GM23338 (cell line): Measurements from ENCODE around the gene BACE2. TPM values are rescaled to one million over a fixed set of nuclear protein-coding genes. Genes with fewer than 3 reads are reported as not detected.

Experiments
- ATAC-seq: fragments of 200-7000 bp; cut with Tn5 transposase; 3 replicates; pipeline ENCODE4 v1.9.1; 2020
- DNase-seq: peaks from one replicate; pipeline ENCODE4 v3.0.0-alpha.2; 2015; ENCODE audit warnings: low spot score
- H2AFZ ChIP-seq: fragments of 200-600 bp; sonication (generic); 2 replicates; pipeline ENCODE4 v1.8.0; 2016; ENCODE audit warnings: antibody characterized with exemption, mild to moderate bottlenecking, moderate library complexity
- H3F3A ChIP-seq: fragments of 200-600 bp; sonication (generic); replicated peaks from 2 replicates; pipeline ENCODE4 v1.8.0; 2017; ENCODE audit warnings: antibody characterized with exemption, mixed run types, low read depth
- H3K27ac ChIP-seq: fragments of 200-600 bp; sonication (generic); 2 replicates; pipeline ENCODE4 v1.6.1; 2016; ENCODE audit warnings: low read depth
- H3K27me3 ChIP-seq: fragments of 200-600 bp; sonication (generic); 2 replicates; pipeline ENCODE4 v1.8.0; 2016; ENCODE audit warnings: mild to moderate bottlenecking, mixed run types, moderate library complexity; ENCODE audit not compliant: insufficient read depth
- H3K36me3 ChIP-seq: fragments of 200-600 bp; sonication (generic); 2 replicates; pipeline ENCODE4 v1.8.0; 2016; ENCODE audit warnings: mild to moderate bottlenecking; ENCODE audit not compliant: insufficient read depth
- H3K4me1 ChIP-seq: fragments of 200-600 bp; sonication (generic); 2 replicates; pipeline ENCODE4 v1.8.0; 2016; ENCODE audit warnings: mild to moderate bottlenecking, moderate library complexity; ENCODE audit not compliant: insufficient read depth
- H3K4me2 ChIP-seq: fragments of 200-600 bp; sonication (generic); 2 replicates; pipeline ENCODE4 v1.7.1; 2017; ENCODE audit warnings: mixed run types
- H3K4me3 ChIP-seq: fragments of 200-600 bp; sonication (generic); 2 replicates; pipeline ENCODE4 v1.6.1; 2016; ENCODE audit warnings: mixed run types
- H3K79me2 ChIP-seq: fragments of 200-600 bp; sonication (generic); replicated peaks from 2 replicates; pipeline ENCODE4 v1.8.0; 2017; ENCODE audit warnings: mild to moderate bottlenecking; ENCODE audit not compliant: insufficient read depth
- H3K9me2 ChIP-seq: fragments of 200-600 bp; sonication (generic); 2 replicates; pipeline ENCODE4 v1.8.0; 2017; ENCODE audit not compliant: insufficient read depth
- H4K20me1 ChIP-seq: fragments of 200-600 bp; sonication (generic); replicated peaks from 2 replicates; pipeline ENCODE4 v1.8.0; 2017; ENCODE audit warnings: mild to moderate bottlenecking; ENCODE audit not compliant: insufficient read depth
- H3K27ac Mint-ChIP-seq: 2 replicates; pipeline ENCODE4 v1.8.0; 2020; ENCODE audit warnings: inconsistent platforms, mild to moderate bottlenecking, moderate library complexity, mixed read lengths
- H3K27me3 Mint-ChIP-seq: 3 replicates; pipeline ENCODE4 v1.8.0; 2022; ENCODE audit warnings: low read depth, mild to moderate bottlenecking, moderate library complexity, mixed read lengths, inconsistent platforms; ENCODE audit not compliant: insufficient read depth, poor library complexity
- H3K36me3 Mint-ChIP-seq: 3 replicates; pipeline ENCODE4 v1.8.0; 2021; ENCODE audit warnings: low read depth, mild to moderate bottlenecking, inconsistent platforms, moderate library complexity, mixed read lengths
- H3K4me1 Mint-ChIP-seq: 3 replicates; pipeline ENCODE4 v1.8.0; 2020; ENCODE audit warnings: mild to moderate bottlenecking, inconsistent platforms, mixed read lengths
- H3K4me3 Mint-ChIP-seq: 3 replicates; pipeline ENCODE4 v1.8.0; 2021; ENCODE audit warnings: moderate library complexity, mild to moderate bottlenecking, inconsistent platforms, mixed read lengths
- H3K9me3 Mint-ChIP-seq: 3 replicates; pipeline ENCODE4 v1.8.0; 2020; ENCODE audit warnings: moderate library complexity, mild to moderate bottlenecking, inconsistent platforms, mixed read lengths
- EZH2 ChIP-seq: fragments of 200-600 bp; sonication (generic); IDR thresholded peaks from one replicate; pipeline ENCODE4 v1.8.0; 2017; ENCODE audit warnings: antibody characterized with exemption, mild to moderate bottlenecking, low read depth; ENCODE audit not compliant: unreplicated experiment
- EZH2phosphoT487 ChIP-seq: fragments of 200-600 bp; sonication (generic); IDR thresholded peaks from one replicate; pipeline ENCODE4 v1.8.1; 2018; ENCODE audit warnings: antibody characterized with exemption; ENCODE audit not compliant: unreplicated experiment
- JUNB ChIP-seq: IDR thresholded peaks from one replicate; pipeline ENCODE4 v1.6.1; 2016; ENCODE audit warnings: antibody characterized with exemption; ENCODE audit not compliant: unreplicated experiment
- NANOG ChIP-seq: IDR thresholded peaks from 2 replicates; pipeline ENCODE4 v1.6.1; 2016; ENCODE audit warnings: antibody characterized with exemption, borderline replicate concordance
- STAT1 ChIP-seq: IDR thresholded peaks from one replicate; pipeline ENCODE4 v1.6.1; 2016; ENCODE audit warnings: antibody characterized with exemption; ENCODE audit not compliant: unreplicated experiment
- ZNF114 ChIP-seq: fragments of 250-450 bp; sonication (Bioruptor Pico); IDR thresholded peaks from 2 replicates; pipeline ENCODE4 v1.5.0; 2020; ENCODE audit warnings: mild to moderate bottlenecking, moderate library complexity
- ZNF331 ChIP-seq: fragments of 250-450 bp; sonication (Bioruptor Pico); IDR thresholded peaks from 2 replicates; pipeline ENCODE4 v1.5.0; 2020; ENCODE audit warnings: low read depth, mild to moderate bottlenecking, moderate library complexity
- polyA plus RNA-seq: library from polyadenylated mRNA; unstranded; fragments of >200 nt; fragmentation: Nextera tagmentation; extraction: Ambion mirVana; gene quantifications from 2 replicates; pipeline ENCODE4 v1.2.1, GENCODE V29; 2016
- total RNA-seq: library from RNA; depleted of rRNA; stranded (reverse); fragments of >200 nt; shearing (Covaris generic); gene quantifications from 2 replicates; pipeline ENCODE4 v1.2.3, GENCODE V29; 2014
- TF ChIP-seq, protein P1 (sequence below): fragments of 250-450 bp; sonication (Bioruptor Pico); IDR thresholded peaks from 2 replicates; pipeline ENCODE4 v1.5.0; 2020; ENCODE audit warnings: mild to moderate bottlenecking, moderate library complexity
- TF ChIP-seq, protein P2 (sequence below), 2 experiments: fragments of 200-600 bp in 1 of 2; sonication (generic) in 1 of 2; conservative IDR thresholded peaks; 2 replicates each; pipeline versions ENCODE4 v1.5.1 to v1.6.1; 2016 to 2017; ENCODE audit warnings: antibody characterized with exemption in 2 of 2, low read depth in 2 of 2, mild to moderate bottlenecking in 2 of 2, moderate library complexity in 1 of 2

BACE2 gene
- total and polyA plus RNA-seq, 2 experiments from 2014 or later, result 3.5 to 6.8 TPM

DNA sequence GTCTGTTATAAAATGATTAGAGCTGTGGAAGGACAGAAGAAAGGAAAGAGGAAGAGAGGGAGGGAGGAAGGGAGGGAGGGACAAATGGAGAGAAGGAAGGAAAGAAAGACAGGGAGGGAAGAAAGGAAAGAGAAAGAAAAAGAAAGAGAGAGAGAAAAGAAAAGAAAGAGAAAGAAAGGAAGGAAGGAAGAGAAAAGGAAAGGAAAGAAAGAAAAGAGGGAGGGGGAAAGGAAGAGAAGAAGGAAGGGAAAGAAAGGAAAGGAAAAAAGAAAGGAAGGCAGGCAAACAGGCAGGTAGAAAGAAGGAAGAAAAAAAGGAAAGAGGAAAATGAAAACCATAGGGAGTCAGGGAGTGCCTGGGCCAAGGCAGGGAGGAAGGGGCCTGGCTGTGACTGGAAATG lies 14.5 kb upstream of the BACE2 start (continued):
- TF ChIP-seq, protein P1, sequence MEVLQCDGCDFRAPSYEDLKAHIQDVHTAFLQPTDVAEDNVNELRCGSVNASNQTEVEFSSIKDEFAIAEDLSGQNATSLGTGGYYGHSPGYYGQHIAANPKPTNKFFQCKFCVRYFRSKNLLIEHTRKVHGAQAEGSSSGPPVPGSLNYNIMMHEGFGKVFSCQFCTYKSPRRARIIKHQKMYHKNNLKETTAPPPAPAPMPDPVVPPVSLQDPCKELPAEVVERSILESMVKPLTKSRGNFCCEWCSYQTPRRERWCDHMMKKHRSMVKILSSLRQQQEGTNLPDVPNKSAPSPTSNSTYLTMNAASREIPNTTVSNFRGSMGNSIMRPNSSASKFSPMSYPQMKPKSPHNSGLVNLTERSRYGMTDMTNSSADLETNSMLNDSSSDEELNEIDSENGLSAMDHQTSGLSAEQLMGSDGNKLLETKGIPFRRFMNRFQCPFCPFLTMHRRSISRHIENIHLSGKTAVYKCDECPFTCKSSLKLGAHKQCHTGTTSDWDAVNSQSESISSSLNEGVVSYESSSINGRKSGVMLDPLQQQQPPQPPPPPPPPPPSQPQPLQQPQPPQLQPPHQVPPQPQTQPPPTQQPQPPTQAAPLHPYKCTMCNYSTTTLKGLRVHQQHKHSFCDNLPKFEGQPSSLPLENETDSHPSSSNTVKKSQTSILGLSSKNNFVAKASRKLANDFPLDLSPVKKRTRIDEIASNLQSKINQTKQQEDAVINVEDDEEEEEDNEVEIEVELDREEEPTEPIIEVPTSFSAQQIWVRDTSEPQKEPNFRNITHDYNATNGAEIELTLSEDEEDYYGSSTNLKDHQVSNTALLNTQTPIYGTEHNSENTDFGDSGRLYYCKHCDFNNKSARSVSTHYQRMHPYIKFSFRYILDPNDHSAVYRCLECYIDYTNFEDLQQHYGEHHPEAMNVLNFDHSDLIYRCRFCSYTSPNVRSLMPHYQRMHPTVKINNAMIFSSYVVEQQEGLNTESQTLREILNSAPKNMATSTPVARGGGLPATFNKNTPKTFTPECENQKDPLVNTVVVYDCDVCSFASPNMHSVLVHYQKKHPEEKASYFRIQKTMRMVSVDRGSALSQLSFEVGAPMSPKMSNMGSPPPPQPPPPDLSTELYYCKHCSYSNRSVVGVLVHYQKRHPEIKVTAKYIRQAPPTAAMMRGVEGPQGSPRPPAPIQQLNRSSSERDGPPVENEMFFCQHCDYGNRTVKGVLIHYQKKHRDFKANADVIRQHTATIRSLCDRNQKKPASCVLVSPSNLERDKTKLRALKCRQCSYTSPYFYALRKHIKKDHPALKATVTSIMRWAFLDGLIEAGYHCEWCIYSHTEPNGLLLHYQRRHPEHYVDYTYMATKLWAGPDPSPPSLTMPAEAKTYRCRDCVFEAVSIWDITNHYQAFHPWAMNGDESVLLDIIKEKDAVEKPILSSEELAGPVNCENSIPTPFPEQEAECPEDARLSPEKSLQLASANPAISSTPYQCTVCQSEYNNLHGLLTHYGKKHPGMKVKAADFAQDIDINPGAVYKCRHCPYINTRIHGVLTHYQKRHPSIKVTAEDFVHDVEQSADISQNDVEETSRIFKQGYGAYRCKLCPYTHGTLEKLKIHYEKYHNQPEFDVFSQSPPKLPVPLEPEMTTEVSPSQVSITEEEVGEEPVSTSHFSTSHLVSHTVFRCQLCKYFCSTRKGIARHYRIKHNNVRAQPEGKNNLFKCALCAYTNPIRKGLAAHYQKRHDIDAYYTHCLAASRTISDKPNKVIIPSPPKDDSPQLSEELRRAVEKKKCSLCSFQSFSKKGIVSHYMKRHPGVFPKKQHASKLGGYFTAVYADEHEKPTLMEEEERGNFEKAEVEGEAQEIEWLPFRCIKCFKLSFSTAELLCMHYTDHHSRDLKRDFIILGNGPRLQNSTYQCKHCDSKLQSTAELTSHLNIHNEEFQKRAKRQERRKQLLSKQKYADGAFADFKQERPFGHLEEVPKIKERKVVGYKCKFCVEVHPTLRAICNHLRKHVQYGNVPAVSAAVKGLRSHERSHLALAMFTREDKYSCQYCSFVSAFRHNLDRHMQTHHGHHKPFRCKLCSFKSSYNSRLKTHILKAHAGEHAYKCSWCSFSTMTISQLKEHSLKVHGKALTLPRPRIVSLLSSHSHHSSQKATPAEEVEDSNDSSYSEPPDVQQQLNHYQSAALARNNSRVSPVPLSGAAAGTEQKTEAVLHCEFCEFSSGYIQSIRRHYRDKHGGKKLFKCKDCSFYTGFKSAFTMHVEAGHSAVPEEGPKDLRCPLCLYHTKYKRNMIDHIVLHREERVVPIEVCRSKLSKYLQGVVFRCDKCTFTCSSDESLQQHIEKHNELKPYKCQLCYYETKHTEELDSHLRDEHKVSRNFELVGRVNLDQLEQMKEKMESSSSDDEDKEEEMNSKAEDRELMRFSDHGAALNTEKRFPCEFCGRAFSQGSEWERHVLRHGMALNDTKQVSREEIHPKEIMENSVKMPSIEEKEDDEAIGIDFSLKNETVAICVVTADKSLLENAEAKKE (CRISPR knock-in tag), result no peak

DNA sequence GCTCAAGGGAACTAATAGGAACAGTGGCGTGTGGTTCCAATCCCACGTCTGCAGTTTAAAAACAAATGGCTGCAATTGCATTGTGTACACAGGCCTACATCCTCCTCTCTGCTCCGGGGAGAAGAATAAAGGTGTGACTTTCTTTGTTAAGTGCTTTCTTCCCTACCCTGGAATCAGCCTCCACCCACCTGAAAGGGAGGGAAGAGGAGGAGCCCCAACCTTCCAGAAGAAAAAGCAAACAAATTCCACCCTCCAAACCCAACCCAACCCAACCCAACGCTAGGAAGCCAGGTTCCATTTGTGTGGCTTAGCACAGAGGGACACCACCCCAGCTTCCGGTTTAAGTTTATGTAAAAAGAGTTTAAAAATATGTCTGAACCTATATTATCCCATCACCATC lies 11.8 kb upstream of the BACE2 start:
- peaks cover 3% of the 10 kb centered on the region; the same call in 2 of the 3 replicates for H3K36me3 Mint-ChIP-seq
- ATAC-seq, result no peak
- TF ChIP-seq NANOG, result no peak
- no peak for TF ChIP-seq STAT1
- no peak for TF ChIP-seq ZNF331 (CRISPR knock-in tag)
- no peak for TF ChIP-seq JUNB
- TF ChIP-seq, protein P2, sequence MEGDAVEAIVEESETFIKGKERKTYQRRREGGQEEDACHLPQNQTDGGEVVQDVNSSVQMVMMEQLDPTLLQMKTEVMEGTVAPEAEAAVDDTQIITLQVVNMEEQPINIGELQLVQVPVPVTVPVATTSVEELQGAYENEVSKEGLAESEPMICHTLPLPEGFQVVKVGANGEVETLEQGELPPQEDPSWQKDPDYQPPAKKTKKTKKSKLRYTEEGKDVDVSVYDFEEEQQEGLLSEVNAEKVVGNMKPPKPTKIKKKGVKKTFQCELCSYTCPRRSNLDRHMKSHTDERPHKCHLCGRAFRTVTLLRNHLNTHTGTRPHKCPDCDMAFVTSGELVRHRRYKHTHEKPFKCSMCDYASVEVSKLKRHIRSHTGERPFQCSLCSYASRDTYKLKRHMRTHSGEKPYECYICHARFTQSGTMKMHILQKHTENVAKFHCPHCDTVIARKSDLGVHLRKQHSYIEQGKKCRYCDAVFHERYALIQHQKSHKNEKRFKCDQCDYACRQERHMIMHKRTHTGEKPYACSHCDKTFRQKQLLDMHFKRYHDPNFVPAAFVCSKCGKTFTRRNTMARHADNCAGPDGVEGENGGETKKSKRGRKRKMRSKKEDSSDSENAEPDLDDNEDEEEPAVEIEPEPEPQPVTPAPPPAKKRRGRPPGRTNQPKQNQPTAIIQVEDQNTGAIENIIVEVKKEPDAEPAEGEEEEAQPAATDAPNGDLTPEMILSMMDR (conservative IDR thresholded peaks at IDR 0.05; ENCODE audit: low read depth in 2 of 2), result no peak
- no peak for TF ChIP-seq EZH2phosphoT487
- no peak for TF ChIP-seq EZH2
- TF ChIP-seq, protein P1 (CRISPR knock-in tag), result no peak
- TF ChIP-seq ZNF114 (CRISPR knock-in tag), result no peak

More for the DNA sequence above, 11.8 kb upstream of the BACE2 start:
- Histone ChIP-seq H3K27ac (no peak overlapping the region), H3K27me3 (no peaks in the 10 kb centered on the region), H2AFZ (no peak overlapping the region), H3K4me2 (no peak overlapping the region), H4K20me1 (no peaks in the 10 kb centered on the region), H3K4me1 (no peaks in the 10 kb centered on the region), H3K36me3 (no peaks in the 10 kb centered on the region), H3K4me3 (no peak overlapping the region), H3K9me2 (0 out of 2 replicates have a peak, but pooled peaks cover 8% of the 10 kb centered on the region), H3F3A (no peaks in the 10 kb centered on the region), H3K79me2 (no peaks in the 10 kb centered on the region)
- Mint-ChIP-seq H3K9me3 (peaks cover 30% of the 10 kb centered on the region), H3K27me3 (peaks cover 9% of the 10 kb centered on the region), H3K27ac (no peak overlapping the region), H3K4me1 (no peaks in the 10 kb centered on the region), H3K4me3 (no peak overlapping the region)
- no peak for DNase-seq
